Activated naive CD4-positive, alpha-beta T cell treated with anti-CD3 and anti-CD28 coated beads for 36 hours (primary cell): Measurements from ENCODE around the gene EPPIN. TPM values are rescaled to one million over a fixed set of nuclear protein-coding genes. Genes with fewer than 3 reads are reported as not detected.
A peak's percentile ranks its signal among the peaks of the same experiment; 100 is the strongest.

Source experiments
- CTCF ChIA-PET: fragments of 350-600 bp; sonication (Branson Sonifier 250); formaldehyde crosslinking; loops from one replicate; lab custom pipeline; 2021; ENCODE audit warnings: antibody characterized with exemption; lab: Charles Lee
- DNase-seq: peaks from one replicate; pipeline ENCODE4 v3.0.0-alpha.2; 2020
- H3K27ac Mint-ChIP-seq: one replicate; pipeline ENCODE4 v1.8.0; 2021; ENCODE audit warnings: mild to moderate bottlenecking, mixed read lengths
- H3K27me3 Mint-ChIP-seq: one replicate; pipeline ENCODE4 v1.8.0; 2021; ENCODE audit warnings: low read depth, mixed read lengths
- H3K36me3 Mint-ChIP-seq: one replicate; pipeline ENCODE4 v1.8.0; 2021; ENCODE audit warnings: low read depth, mixed read lengths
- H3K4me1 Mint-ChIP-seq: one replicate; pipeline ENCODE4 v1.8.0; 2021; ENCODE audit warnings: low read depth, mixed read lengths
- H3K4me3 Mint-ChIP-seq: one replicate; pipeline ENCODE4 v1.8.0; 2021; ENCODE audit warnings: mild to moderate bottlenecking, moderate library complexity, mixed read lengths
- H3K9me3 Mint-ChIP-seq: one replicate; pipeline ENCODE4 v1.8.0; 2021; ENCODE audit warnings: mixed read lengths
- intact Hi-C: fragments of 100-400 bp; cut with micrococcal nuclease; formaldehyde crosslinking; loops from one replicate; pipeline ENCODE4 v1.15.1; 2023
- total RNA-seq, 2 experiments: library from RNA; stranded (reverse); gene quantifications; one replicate each; pipeline ENCODE4 v1.2.3, GENCODE V29; 2021

EPPIN gene
- total RNA-seq, 2 experiments from 2014 or later, result not detected

GRCh38 chr20:45527294-45527693 lies 19.9 kb downstream of the EPPIN start:
- no peak overlapping the region for H3K4me3 Mint-ChIP-seq
- H3K4me1 Mint-ChIP-seq, result no peaks in the 10 kb centered on the region
- intact Hi-C loops, result no loop called here

GRCh38 chr20:45523821-45524220 lies 23.4 kb downstream of the EPPIN start:
- Mint-ChIP-seq H3K4me3 (no peak overlapping the region), H3K36me3 (no peaks in the 10 kb centered on the region), H3K9me3 (no peaks in the 10 kb centered on the region), H3K4me1 (no peaks in the 10 kb centered on the region), H3K27me3 (peaks cover 20% of the 10 kb centered on the region), H3K27ac (no peak overlapping the region)
- intact Hi-C loops, result no loop called here
- no peak for DNase-seq
- CTCF ChIA-PET, result no interaction called here

More at GRCh38 chr20:45527294-45527693, 19.9 kb downstream of the EPPIN start:
- CTCF ChIA-PET, result interaction anchor here (1.0 kb wide), 1 partner anchor 243 kb away, joined by 4 read pairs; no protein-coding TSS in a partner anchor
- Mint-ChIP-seq H3K27me3 (peaks cover 18% of the 10 kb centered on the region), H3K27ac (no peak overlapping the region), H3K9me3 (no peaks in the 10 kb centered on the region), H3K36me3 (no peaks in the 10 kb centered on the region)
- no peak for DNase-seq

GRCh38 chr20:45518282-45518681 lies 28.9 kb downstream of the EPPIN start:
- Mint-ChIP-seq H3K9me3 (no peaks in the 10 kb centered on the region), H3K27ac (no peak overlapping the region), H3K4me1 (no peaks in the 10 kb centered on the region), H3K36me3 (no peaks in the 10 kb centered on the region), H3K27me3 (peaks cover 15% of the 10 kb centered on the region), H3K4me3 (no peak overlapping the region)
- CTCF ChIA-PET, result interaction anchor here (2.2 kb wide), 1 partner anchor 253 kb away, joined by 7 read pairs; no protein-coding TSS in a partner anchor
- DNase-seq, result no peak
- intact Hi-C loops, result no loop called here

- CTCF ChIA-PET, result no interaction called here
- intact Hi-C loops, result no loop called here
Measured at GRCh38 chr20:45515147-45515913, 31.9 kb downstream of the EPPIN start, which contains the start of gene SPINT3. Gene SPINT3 (minus strand): TSS chr20:45515622. CDS start chr20:45515608, 14 bp downstream.

GRCh38 chr20:45510242-45510862 lies 36.8 kb downstream of the EPPIN start:
- no peaks in the 10 kb centered on the region for H3K9me3 Mint-ChIP-seq
- CTCF ChIA-PET, result no interaction called here
- H3K27me3 Mint-ChIP-seq, result peaks cover 11% of the 10 kb centered on the region

More at GRCh38 chr20:45515147-45515913, 31.9 kb downstream of the EPPIN start, which contains the start of gene SPINT3:
- H3K4me1 Mint-ChIP-seq, result no peaks in the 10 kb centered on the region
- H3K27ac Mint-ChIP-seq, result no peak within 1 kb of the TSS
- no peak for DNase-seq
- H3K27me3 Mint-ChIP-seq, result peaks cover 12% of the 10 kb centered on the region
- no peaks in the 10 kb centered on the region for H3K9me3 Mint-ChIP-seq
- no peaks in the 10 kb centered on the region for H3K36me3 Mint-ChIP-seq
- no peak within 1 kb of the TSS for H3K4me3 Mint-ChIP-seq

GRCh38 chr20:45509091-45509490 lies 38.1 kb downstream of the EPPIN start:
- Mint-ChIP-seq H3K36me3 (no peaks in the 10 kb centered on the region), H3K4me1 (peaks cover 8% of the 10 kb centered on the region), H3K27ac (no peak overlapping the region), H3K4me3 (no peak overlapping the region), H3K27me3 (peaks cover 12% of the 10 kb centered on the region), H3K9me3 (no peaks in the 10 kb centered on the region)
- CTCF ChIA-PET, result interaction anchor here (0.7 kb wide), 1 partner anchor 449 kb away, joined by 3 read pairs; no protein-coding TSS in a partner anchor
- no peak for DNase-seq
- intact Hi-C loops, result no loop called here

More at GRCh38 chr20:45510242-45510862, 36.8 kb downstream of the EPPIN start:
- no peak for DNase-seq
- H3K27ac Mint-ChIP-seq, result no peak overlapping the region
- intact Hi-C loops, result no loop called here
- peaks cover 8% of the 10 kb centered on the region for H3K4me1 Mint-ChIP-seq
- no peak overlapping the region for H3K4me3 Mint-ChIP-seq
- H3K36me3 Mint-ChIP-seq, result no peaks in the 10 kb centered on the region

- H3K36me3 Mint-ChIP-seq, result no peaks in the 10 kb centered on the region
- H3K9me3 Mint-ChIP-seq, result no peaks in the 10 kb centered on the region
- H3K4me1 Mint-ChIP-seq, result peaks cover 8% of the 10 kb centered on the region
- CTCF ChIA-PET, result interaction anchor here (0.7 to 0.8 kb wide), 2 partner anchors 71 to 448 kb away, joined by 3 read pairs; no protein-coding TSS in a partner anchor
- DNase-seq, result peak; percentile 19
- H3K27ac Mint-ChIP-seq, result no peak overlapping the region
- H3K4me3 Mint-ChIP-seq, result no peak overlapping the region
- intact Hi-C loops, result no loop called here
- H3K27me3 Mint-ChIP-seq, result peaks cover 15% of the 10 kb centered on the region
Measured at GRCh38 chr20:45508068-45508886, 38.9 kb downstream of the EPPIN start.

- DNase-seq, result no peak
- intact Hi-C loops, result no loop called here
- H3K36me3 Mint-ChIP-seq, result no peaks in the 10 kb centered on the region
- H3K4me1 Mint-ChIP-seq, result peaks cover 8% of the 10 kb centered on the region
- H3K27ac Mint-ChIP-seq, result no peak overlapping the region
- H3K9me3 Mint-ChIP-seq, result no peaks in the 10 kb centered on the region
- peaks cover 15% of the 10 kb centered on the region for H3K27me3 Mint-ChIP-seq
- CTCF ChIA-PET, result interaction anchor here (0.8 kb wide), 1 partner anchor 70 kb away, joined by 3 read pairs; no protein-coding TSS in a partner anchor
- no peak overlapping the region for H3K4me3 Mint-ChIP-seq
Measured at GRCh38 chr20:45507011-45507820, 40.0 kb downstream of the EPPIN start.

- Mint-ChIP-seq H3K4me3 (no peak overlapping the region), H3K27ac (no peak overlapping the region), H3K4me1 (peaks cover 8% of the 10 kb centered on the region), H3K9me3 (no peaks in the 10 kb centered on the region), H3K27me3 (peaks cover 17% of the 10 kb centered on the region), H3K36me3 (no peaks in the 10 kb centered on the region)
- intact Hi-C loops, result no loop called here
- CTCF ChIA-PET, result interaction anchor here (0.5 kb wide), 1 partner anchor 86 kb away, joined by 9 read pairs; no protein-coding TSS in a partner anchor
- no peak for DNase-seq
Measured at GRCh38 chr20:45506398-45506797, 40.8 kb downstream of the EPPIN start.

- H3K27ac Mint-ChIP-seq, result no peak overlapping the region
- H3K9me3 Mint-ChIP-seq, result no peaks in the 10 kb centered on the region
- H3K4me1 Mint-ChIP-seq, result peaks cover 8% of the 10 kb centered on the region
- CTCF ChIA-PET, result interaction anchor here (0.8 kb wide), 1 partner anchor 53 kb away, joined by 3 read pairs; no protein-coding TSS in a partner anchor
- no peak overlapping the region for H3K4me3 Mint-ChIP-seq
- H3K27me3 Mint-ChIP-seq, result peaks cover 26% of the 10 kb centered on the region
- H3K36me3 Mint-ChIP-seq, result no peaks in the 10 kb centered on the region
- no peak for DNase-seq
- intact Hi-C loops, result no loop called here
Measured at GRCh38 chr20:45503403-45503802, 43.8 kb downstream of the EPPIN start.

GRCh38 chr20:45502561-45502960 lies 44.6 kb downstream of the EPPIN start:
- no peaks in the 10 kb centered on the region for H3K9me3 Mint-ChIP-seq
- H3K4me3 Mint-ChIP-seq, result no peak overlapping the region
- H3K27ac Mint-ChIP-seq, result no peak overlapping the region
- peaks cover 26% of the 10 kb centered on the region for H3K27me3 Mint-ChIP-seq
- peaks cover 8% of the 10 kb centered on the region for H3K4me1 Mint-ChIP-seq
- intact Hi-C loops, result no loop called here
- CTCF ChIA-PET, result no interaction called here
- H3K36me3 Mint-ChIP-seq, result no peaks in the 10 kb centered on the region
- DNase-seq, result no peak
